Esophagus muscularis mucosa (tissue), 2 donors: ENCODE measurements around the gene NSD2.

Source experiments
- POLR2A ChIP-seq: fragments of 450-650 bp; IDR thresholded peaks from one replicate; pipeline ENCODE4 v1.6.1; 2017; ENCODE audit warnings: antibody characterized with exemption, moderate library complexity, mild to moderate bottlenecking, low read depth
- POLR2AphosphoS5 ChIP-seq, 2 donors: sonication (generic); formaldehyde crosslinking; IDR thresholded peaks; one replicate each; pipeline ENCODE4 v1.6.1; 2017; ENCODE audit warnings: antibody characterized with exemption in 2 of 2

GRCh38 chr4:1904042-1904441 is 32.8 kb downstream of the NSD2 start:
- TF ChIP-seq POLR2A (no peak), POLR2AphosphoS5 (IDR thresholded peaks at IDR 0.05) (no peak)
